HUDEP-2 (cell line): ENCODE data around the gene PDIA3.
"Not testable (repeated sequence)": the region's sequence is repeated elsewhere in the genome, so short reads cannot be mapped to it uniquely, and the experiment has no call there.

Experiments
- DNase-seq, 76 experiments: peaks; one replicate each; lab custom pipeline; 2025; ENCODE audit not compliant: unreplicated experiment in 76 of 76; lab: John Stamatoyannopoulos, UW

The PDIA3 gene

DNA sequence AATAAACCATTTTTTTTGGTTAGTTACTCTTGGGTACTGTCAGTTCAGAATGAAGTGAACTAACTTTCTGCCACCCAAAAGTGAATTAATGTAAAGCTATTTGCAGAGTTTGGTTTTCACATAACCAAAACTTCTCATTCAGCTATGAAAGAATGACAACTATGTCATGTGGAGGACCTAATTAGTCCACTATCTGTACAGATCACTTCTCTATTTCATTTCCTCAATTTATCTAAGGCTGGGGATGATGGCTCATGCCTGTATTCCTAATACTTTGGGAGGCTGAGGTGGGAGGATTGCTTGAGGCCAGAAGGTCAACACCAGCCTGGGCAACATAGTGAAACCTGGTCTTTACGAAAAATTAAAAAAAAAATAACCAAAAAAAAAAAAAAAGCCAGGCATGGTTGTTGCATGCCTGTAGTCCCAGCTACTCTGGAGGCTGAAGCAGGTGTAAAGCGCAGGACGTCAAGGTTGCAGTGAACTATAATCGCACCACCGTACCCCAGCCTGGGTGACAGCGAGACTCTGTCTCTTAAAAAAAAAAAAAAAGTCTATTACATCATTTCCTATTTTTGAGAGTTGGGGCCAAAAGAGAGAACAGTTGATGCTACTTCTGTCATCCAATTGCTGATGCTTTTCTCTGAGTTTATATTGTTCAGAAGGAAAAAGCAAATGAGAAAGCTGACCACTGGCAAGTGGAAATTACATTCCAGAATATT, 62.9 kb downstream of the PDIA3 start:
- DNase-seq, result no peak

DNA sequence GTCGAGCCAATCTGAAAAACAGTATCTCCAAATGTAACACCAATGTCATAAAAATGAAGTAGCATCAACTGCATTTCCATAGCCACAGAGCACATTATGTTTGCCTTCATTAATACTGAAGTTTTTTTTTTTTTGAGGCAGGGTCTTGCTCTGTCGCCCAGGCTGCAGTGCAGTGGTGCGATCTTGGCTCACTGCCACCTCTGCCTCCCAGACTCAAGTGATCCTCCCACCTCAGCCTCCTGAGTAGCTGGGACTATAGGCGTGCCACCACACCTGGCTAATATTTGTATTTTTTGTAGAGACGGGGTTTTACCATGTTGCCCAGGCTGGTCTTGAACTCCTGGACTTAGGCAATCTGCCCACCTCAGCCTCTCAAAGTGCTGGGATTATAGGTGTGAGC, 68.8 kb downstream of the PDIA3 start:
- not testable (repeated sequence) for DNase-seq

- DNase-seq, result no peak
Observed at GRCh38 chr15:43821505-43821904, 75.3 kb downstream of the PDIA3 start.
